K562 (cell line): Measurements from ENCODE around the gene PITPNM1.

Experiments used
- CBX1 ChIP-seq: sonication (generic); IDR thresholded peaks from 2 replicates; pipeline ENCODE4 v1.6.1; 2016; ENCODE audit warnings: antibody characterized with exemption, low read depth, mild to moderate bottlenecking
- CBX5 ChIP-seq: IDR thresholded peaks from 2 replicates; pipeline ENCODE4 v1.6.1; 2014; ENCODE audit warnings: low read depth, borderline replicate concordance
- CEBPB ChIP-seq: fragments of 450-650 bp; IDR thresholded peaks from 2 replicates; pipeline ENCODE4 v1.6.1; 2016; ENCODE audit warnings: missing genetic modification characterization, missing compliant biosample characterization
- CUX1 ChIP-seq: fragments of 200-800 bp; sonication (Bioruptor generic); IDR thresholded peaks from 2 replicates; pipeline ENCODE4 v1.6.1; 2016; ENCODE audit warnings: missing genetic modification characterization, missing compliant biosample characterization
- GATA2 ChIP-seq: sonication (generic); formaldehyde crosslinking; IDR thresholded peaks from 2 replicates; pipeline ENCODE4 v1.4.0; 2020; ENCODE audit warnings: mild to moderate bottlenecking, missing genetic modification reagents
- MAZ ChIP-seq, 2 experiments: fragments of 450-650 bp in 1 of 2; sonication (generic) in 1 of 2; formaldehyde crosslinking; IDR thresholded peaks in 1 of 2; conservative IDR thresholded peaks in 1 of 2; 2 replicates each; pipeline versions ENCODE4 v1.4.0 to v1.5.0; 2020; ENCODE audit warnings: mild to moderate bottlenecking in 1 of 2, missing genetic modification reagents in 1 of 2
- POLR2A ChIP-seq: fragments of 450-650 bp; conservative IDR thresholded peaks from 2 replicates; pipeline ENCODE4 v1.6.1; 2016
- POLR3A ChIP-seq: IDR thresholded peaks from 2 replicates; pipeline ENCODE4 v1.6.1; 2011; ENCODE audit warnings: borderline replicate concordance, mild to moderate bottlenecking, moderate library complexity; ENCODE audit not compliant: insufficient read length, insufficient read depth; ENCODE audit errors: extremely low read depth
- TAF7 ChIP-seq: fragments of 450-650 bp; IDR thresholded peaks from 2 replicates; pipeline ENCODE4 v1.6.1; 2016; ENCODE audit warnings: missing genetic modification characterization, missing compliant biosample characterization
- ZFX ChIP-seq: sonication (generic); formaldehyde crosslinking; IDR thresholded peaks from 2 replicates; pipeline ENCODE4 v1.8.0; 2022; ENCODE audit warnings: mild to moderate bottlenecking, missing genetic modification reagents, moderate library complexity
- ZNF830 ChIP-seq: fragments of 250-450 bp; sonication (Bioruptor Pico); IDR thresholded peaks from 2 replicates; pipeline ENCODE4 v1.5.0; 2021; ENCODE audit warnings: mild to moderate bottlenecking
- ZZZ3 ChIP-seq: fragments of 450-650 bp; IDR thresholded peaks from 2 replicates; pipeline ENCODE4 v1.6.1; 2016; ENCODE audit warnings: antibody characterized with exemption, mild to moderate bottlenecking, moderate library complexity
- TF ChIP-seq, protein P1 (sequence below), 2 experiments: fragments of 450-650 bp; formaldehyde crosslinking in 1 of 2; IDR thresholded peaks; 2 replicates each; pipeline versions ENCODE4 v1.4.0 to v1.6.1; 2014 to 2020; ENCODE audit warnings: mild to moderate bottlenecking in 2 of 2, borderline replicate concordance in 1 of 2, low read depth in 1 of 2

GRCh38 chr11:67507242-67507863 lies 2.2 kb upstream of the PITPNM1 start:
- TF ChIP-seq GATA2 (CRISPR knock-in tag) (0 out of 2 replicates have a peak, but pooled peaks have one; percentile 9), CBX1 (no peak), CBX5 (no peak), MAZ (CRISPR knock-in tag; conservative IDR thresholded peaks at IDR 0.05 in 1 of 2, IDR thresholded peaks at IDR 0.05 in 1 of 2) (no peak), CEBPB (tag) (no peak), ZFX (CRISPR knock-in tag) (no peak), TAF7 (tag) (no peak), ZZZ3 (no peak), POLR2A (no peak), POLR3A (no peak), CUX1 (CRISPR knock-in tag) (no peak), ZNF830 (CRISPR knock-in tag) (no peak)
- TF ChIP-seq, protein P1, sequence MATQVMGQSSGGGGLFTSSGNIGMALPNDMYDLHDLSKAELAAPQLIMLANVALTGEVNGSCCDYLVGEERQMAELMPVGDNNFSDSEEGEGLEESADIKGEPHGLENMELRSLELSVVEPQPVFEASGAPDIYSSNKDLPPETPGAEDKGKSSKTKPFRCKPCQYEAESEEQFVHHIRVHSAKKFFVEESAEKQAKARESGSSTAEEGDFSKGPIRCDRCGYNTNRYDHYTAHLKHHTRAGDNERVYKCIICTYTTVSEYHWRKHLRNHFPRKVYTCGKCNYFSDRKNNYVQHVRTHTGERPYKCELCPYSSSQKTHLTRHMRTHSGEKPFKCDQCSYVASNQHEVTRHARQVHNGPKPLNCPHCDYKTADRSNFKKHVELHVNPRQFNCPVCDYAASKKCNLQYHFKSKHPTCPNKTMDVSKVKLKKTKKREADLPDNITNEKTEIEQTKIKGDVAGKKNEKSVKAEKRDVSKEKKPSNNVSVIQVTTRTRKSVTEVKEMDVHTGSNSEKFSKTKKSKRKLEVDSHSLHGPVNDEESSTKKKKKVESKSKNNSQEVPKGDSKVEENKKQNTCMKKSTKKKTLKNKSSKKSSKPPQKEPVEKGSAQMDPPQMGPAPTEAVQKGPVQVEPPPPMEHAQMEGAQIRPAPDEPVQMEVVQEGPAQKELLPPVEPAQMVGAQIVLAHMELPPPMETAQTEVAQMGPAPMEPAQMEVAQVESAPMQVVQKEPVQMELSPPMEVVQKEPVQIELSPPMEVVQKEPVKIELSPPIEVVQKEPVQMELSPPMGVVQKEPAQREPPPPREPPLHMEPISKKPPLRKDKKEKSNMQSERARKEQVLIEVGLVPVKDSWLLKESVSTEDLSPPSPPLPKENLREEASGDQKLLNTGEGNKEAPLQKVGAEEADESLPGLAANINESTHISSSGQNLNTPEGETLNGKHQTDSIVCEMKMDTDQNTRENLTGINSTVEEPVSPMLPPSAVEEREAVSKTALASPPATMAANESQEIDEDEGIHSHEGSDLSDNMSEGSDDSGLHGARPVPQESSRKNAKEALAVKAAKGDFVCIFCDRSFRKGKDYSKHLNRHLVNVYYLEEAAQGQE (IDR thresholded peaks at IDR 0.05; ENCODE audit: borderline replicate concordance): no peak
- TF ChIP-seq, protein P1 (CRISPR knock-in tag; IDR thresholded peaks at IDR 0.05; ENCODE audit: low read depth): no peak
